Kidney glomerular epithelial cell (primary cell): ENCODE data around the gene AEN.
A peak's percentile ranks its signal among the peaks of the same experiment; 100 is the strongest.

Experiments
- DNase-seq: peaks from one replicate; lab custom pipeline; 2025; lab: John Stamatoyannopoulos, UW

The AEN gene

GRCh38 chr15:88613074-88613944 is 7.8 kb upstream of the AEN start:
- DNase-seq = peak; percentile 20

GRCh38 chr15:88615303-88616107 is 5.6 kb upstream of the AEN start:
- DNase-seq = no peak

GRCh38 chr15:88616240-88616639 is 4.9 kb upstream of the AEN start:
- DNase-seq = no peak

- no peak for DNase-seq
Observed at GRCh38 chr15:88617031-88617722, 4.0 kb upstream of the AEN start.

GRCh38 chr15:88617790-88618189 is 3.4 kb upstream of the AEN start:
- DNase-seq = no peak

GRCh38 chr15:88618686-88619085 is 2.5 kb upstream of the AEN start:
- no peak for DNase-seq

- DNase-seq = no peak
Observed at GRCh38 chr15:88619796-88620195, 1.3 kb upstream of the AEN start.

- no peak for DNase-seq
Observed at GRCh38 chr15:88621789-88622604, 857 bp downstream of the AEN start.

- DNase-seq = no peak
Observed at GRCh38 chr15:88622605-88622975, 1.4 kb downstream of the AEN start.

GRCh38 chr15:88623061-88623460 is 1.9 kb downstream of the AEN start:
- peak; percentile 93 for DNase-seq

- no peak for DNase-seq
Observed at GRCh38 chr15:88623632-88624031, 2.5 kb downstream of the AEN start.

- DNase-seq = no peak
Observed at GRCh38 chr15:88624156-88624970, 3.2 kb downstream of the AEN start.

- DNase-seq = no peak
Observed at GRCh38 chr15:88624971-88625490, 3.9 kb downstream of the AEN start.

GRCh38 chr15:88625943-88626741 is 5.0 kb downstream of the AEN start:
- DNase-seq = no peak

- no peak for DNase-seq
Observed at GRCh38 chr15:88627463-88627862, 6.3 kb downstream of the AEN start.

GRCh38 chr15:88628018-88628654 is 7.0 kb downstream of the AEN start:
- no peak for DNase-seq

- DNase-seq = no peak
Observed at GRCh38 chr15:88629071-88629470, 7.9 kb downstream of the AEN start.

GRCh38 chr15:88630141-88630721 is 9.1 kb downstream of the AEN start:
- DNase-seq = no peak
